Right atrium auricular region (tissue), 2 donors: Measurements from ENCODE around the gene NDFIP2. TPM values are rescaled to one million over a fixed set of nuclear protein-coding genes. Genes with fewer than 3 reads are reported as not detected.

Experiments
- DNase-seq: peaks from one replicate; pipeline ENCODE4 v3.0.0-alpha.2; 2019; ENCODE audit warnings: low spot score
- H3K27ac ChIP-seq, 2 donors: fragments of 200-600 bp; sonication (generic); 1 replicate in 1 of 2; 2 replicates in 1 of 2; pipeline ENCODE4 v1.5.1; 2016 to 2019
- H3K27me3 ChIP-seq, 2 donors: fragments of 200-600 bp; sonication (generic); one replicate each; pipeline versions ENCODE4 v1.5.1 to v1.6.0; 2017 to 2019
- H3K36me3 ChIP-seq: fragments of 200-600 bp; sonication (generic); one replicate; pipeline ENCODE4 v1.5.1; 2016
- H3K4me1 ChIP-seq, 2 donors: fragments of 200-600 bp; sonication (generic); one replicate each; pipeline versions ENCODE4 v1.5.1 to v1.6.0; 2017 to 2019
- H3K4me3 ChIP-seq, 2 donors: fragments of 200-600 bp; sonication (generic); 1 replicate in 1 of 2; 2 replicates in 1 of 2; pipeline ENCODE4 v1.5.1; 2017 to 2019; ENCODE audit warnings: mild to moderate bottlenecking in 1 of 2, moderate library complexity in 1 of 2
- H3K9me3 ChIP-seq, 2 donors: fragments of 200-600 bp; sonication (generic); one replicate each; pipeline ENCODE4 v1.5.1; 2019
- CTCF ChIP-seq, 2 donors: fragments of 200-600 bp; sonication (generic); IDR thresholded peaks; one replicate each; pipeline ENCODE4 v1.5.1; 2019; ENCODE audit warnings: antibody characterized with exemption in 2 of 2
- total RNA-seq, 2 donors: library from RNA; depleted of rRNA; stranded (reverse); fragments of >200 nt; gene quantifications; one replicate each; pipeline ENCODE4 v1.1.0, GENCODE V29; 2016

The NDFIP2 gene
- total RNA-seq, 2 donors from 2014 or later: 27.8 to 29.0 TPM

GRCh38 chr13:79525064-79525857 lies 44.3 kb downstream of the NDFIP2 start:
- Histone ChIP-seq H3K36me3 (peaks cover 21% of the 10 kb centered on the region), H3K27ac (no peak overlapping the region), H3K4me1 (peaks cover 0 to 40% of the 10 kb centered on the region in 2 donors), H3K4me3 (no peak overlapping the region), H3K27me3 (no peaks in the 10 kb centered on the region), H3K9me3 (no peaks in the 10 kb centered on the region)
- no peak for DNase-seq
- no peak for TF ChIP-seq CTCF (IDR thresholded peaks at IDR 0.05)

GRCh38 chr13:79527698-79528097 lies 46.7 kb downstream of the NDFIP2 start:
- no peak for DNase-seq
- Histone ChIP-seq H3K4me3 (no peak overlapping the region), H3K27me3 (no peaks in the 10 kb centered on the region), H3K27ac (peak overlapping the region in 1 of 2 donors; percentile 20), H3K36me3 (peaks cover 15% of the 10 kb centered on the region), H3K4me1 (peaks cover 0 to 40% of the 10 kb centered on the region in 2 donors), H3K9me3 (no peaks in the 10 kb centered on the region)
- TF ChIP-seq CTCF (IDR thresholded peaks at IDR 0.05): no peak

- TF ChIP-seq CTCF (IDR thresholded peaks at IDR 0.05): no peak
- Histone ChIP-seq H3K9me3 (no peaks in the 10 kb centered on the region), H3K4me3 (no peak overlapping the region), H3K27ac (peak overlapping the region in 1 of 2 donors; percentile 20), H3K27me3 (no peaks in the 10 kb centered on the region), H3K36me3 (peaks cover 9% of the 10 kb centered on the region), H3K4me1 (peaks cover 0 to 40% of the 10 kb centered on the region in 2 donors)
- no peak for DNase-seq
These were observed 47.4 kb downstream of the NDFIP2 start for GRCh38 chr13:79528356-79528755.

GRCh38 chr13:79528759-79529191 lies 47.8 kb downstream of the NDFIP2 start:
- Histone ChIP-seq H3K27me3 (no peaks in the 10 kb centered on the region), H3K9me3 (no peaks in the 10 kb centered on the region), H3K27ac (no peak overlapping the region)

GRCh38 chr13:79529817-79530216 lies 48.9 kb downstream of the NDFIP2 start:
- no peak overlapping the region for H3K4me3 ChIP-seq
- H3K27me3 ChIP-seq: no peaks in the 10 kb centered on the region
- no peak for DNase-seq
- peaks cover 0 to 38% of the 10 kb centered on the region in 2 donors for H3K4me1 ChIP-seq
- no peak overlapping the region for H3K27ac ChIP-seq
- no peaks in the 10 kb centered on the region for H3K36me3 ChIP-seq
- H3K9me3 ChIP-seq: no peaks in the 10 kb centered on the region
- TF ChIP-seq CTCF (IDR thresholded peaks at IDR 0.05): no peak

More at GRCh38 chr13:79528759-79529191, 47.8 kb downstream of the NDFIP2 start:
- TF ChIP-seq CTCF (IDR thresholded peaks at IDR 0.05): no peak
- Histone ChIP-seq H3K4me3 (no peak overlapping the region), H3K36me3 (peaks cover 4% of the 10 kb centered on the region), H3K4me1 (peaks cover 0 to 40% of the 10 kb centered on the region in 2 donors)
- DNase-seq: no peak
